K562 (cell line): ENCODE measurements around the gene SNX15. TPM values are rescaled to one million over a fixed set of nuclear protein-coding genes. Genes with fewer than 3 reads are reported as not detected.

ENCODE experiments used
- HDAC6 ChIP-seq: IDR thresholded peaks from 2 replicates; pipeline ENCODE4 v1.6.1; 2012; ENCODE audit warnings: low read depth, mild to moderate bottlenecking, control low read depth, inconsistent platforms, low read length, moderate library complexity
- KDM5B ChIP-seq: fragments of 200-600 bp; sonication (generic); IDR thresholded peaks from 2 replicates; pipeline ENCODE4 v1.6.1; 2012; ENCODE audit warnings: low read depth, mild to moderate bottlenecking, moderate library complexity, low read length, control low read depth, inconsistent platforms; ENCODE audit not compliant: insufficient replicate concordance
- MGA ChIP-seq: fragments of 450-650 bp; IDR thresholded peaks from 2 replicates; pipeline ENCODE4 v1.6.1; 2016; ENCODE audit warnings: mild to moderate bottlenecking, moderate library complexity
- MTA2 ChIP-seq: fragments of 450-650 bp; IDR thresholded peaks from 2 replicates; pipeline ENCODE4 v1.6.1; 2016; ENCODE audit warnings: low read depth
- PRDM10 ChIP-seq: fragments of 450-650 bp; IDR thresholded peaks from 2 replicates; pipeline ENCODE4 v1.6.1; 2018; ENCODE audit not compliant: partially characterized antibody
- TAF7 ChIP-seq: fragments of 450-650 bp; IDR thresholded peaks from 2 replicates; pipeline ENCODE4 v1.6.1; 2016; ENCODE audit warnings: missing genetic modification characterization, missing compliant biosample characterization
- TAF9B ChIP-seq: fragments of 450-650 bp; IDR thresholded peaks from 2 replicates; pipeline ENCODE4 v1.6.1; 2018; ENCODE audit warnings: mild to moderate bottlenecking; ENCODE audit not compliant: partially characterized antibody
- polyA plus RNA-seq, 8 experiments: library from polyadenylated mRNA; depleted of rRNA in 4 of 8; stranded (reverse) in 5 of 8; unstranded in 3 of 8; fragments of >200 nt; fragmentation: Nextera tagmentation in 2 of 8; fragmentation: Illumina TruSeq in 1 of 8; extraction: Ambion mirVana in 2 of 8; extraction: Trizol in 1 of 8; gene quantifications; 2 replicates each; pipeline versions ENCODE4 v1.2.1 to v1.2.3, GENCODE V29; 2011 to 2014; ENCODE audit warnings: inconsistent platforms in 1 of 8, missing spikeins in 1 of 8
- total RNA-seq, 7 experiments: library from RNA; depleted of rRNA in 6 of 7; stranded (reverse); fragments of >200 nt in 6 of 7; fragmentation: Illumina TruSeq in 2 of 7; extraction: Trizol in 2 of 7; gene quantifications; 2 replicates each; pipeline versions ENCODE4 v1.2.1 to v1.2.3, GENCODE V29; 2011 to 2021; ENCODE audit warnings: low replicate concordance in 1 of 7

Gene SNX15
- total and polyA plus RNA-seq, 9 of the 15 experiments (the other 6 are each of a cell fraction or from before 2014, with no cell fraction given): 1.8 to 27.8 (median 15.2) TPM

GRCh38 chr11:65035579-65035978, 8.3 kb downstream of the SNX15 start (continued):
- TF ChIP-seq MGA (no peak), PRDM10 (no peak), HDAC6 (no peak), TAF7 (tag) (no peak), MTA2 (no peak), TAF9B (no peak), KDM5B (no peak)
